Measurements from ENCODE around the gene MOGAT2.
A peak's percentile ranks its signal among the peaks of the same experiment; 100 is the strongest.
"Not testable (repeated sequence)": the region's sequence is repeated elsewhere in the genome, so short reads cannot be mapped to it uniquely, and the experiment has no call there.

The MOGAT2 gene

GRCh38 chr11:75717608-75718418 is at the start of gene MOGAT2:
Gene MOGAT2, plus strand, starts transcription at chr11:75717838. Its CDS starts 51 bp downstream, at chr11:75717889.
- no peak for DNase-seq

- DNase-seq, result peak; percentile 76
Measured at GRCh38 chr11:75668451-75669297, 49.0 kb upstream of the MOGAT2 start, which contains the start of gene MAP6. Gene MAP6, minus strand, starts transcription at chr11:75669038. Its CDS starts 669 bp downstream, at chr11:75668369.

- DNase-seq, result no peak
Measured at GRCh38 chr11:75673977-75674582, 43.6 kb upstream of the MOGAT2 start.

GRCh38 chr11:75677275-75677674 is 40.4 kb upstream of the MOGAT2 start:
- no peak for DNase-seq

GRCh38 chr11:75677909-75678308 is 39.7 kb upstream of the MOGAT2 start:
- DNase-seq, result no peak

- no peak for DNase-seq
Measured at GRCh38 chr11:75678620-75679259, 38.9 kb upstream of the MOGAT2 start.

- DNase-seq, result no peak
Measured at GRCh38 chr11:75679566-75679965, 38.1 kb upstream of the MOGAT2 start.

- DNase-seq, result not testable (repeated sequence)
Measured at GRCh38 chr11:75683856-75684255, 33.8 kb upstream of the MOGAT2 start.

- DNase-seq, result no peak
Measured at GRCh38 chr11:75689863-75690609, 27.6 kb upstream of the MOGAT2 start.

- no peak for DNase-seq
Measured at GRCh38 chr11:75691804-75692203, 25.8 kb upstream of the MOGAT2 start.

- no peak for DNase-seq
Measured at GRCh38 chr11:75697906-75698581, 19.6 kb upstream of the MOGAT2 start.

- DNase-seq, result no peak
Measured at GRCh38 chr11:75700940-75701339, 16.7 kb upstream of the MOGAT2 start.

- no peak for DNase-seq
Measured at GRCh38 chr11:75703695-75704237, 13.9 kb upstream of the MOGAT2 start.

GRCh38 chr11:75705541-75705940 is 12.1 kb upstream of the MOGAT2 start:
- DNase-seq, result no peak

GRCh38 chr11:75706260-75706729 is 11.3 kb upstream of the MOGAT2 start:
- peak; percentile 70 for DNase-seq

GRCh38 chr11:75714211-75714610 is 3.4 kb upstream of the MOGAT2 start:
- DNase-seq, result peak; percentile 75

- DNase-seq, result no peak
Measured at GRCh38 chr11:75715688-75716087, 1.9 kb upstream of the MOGAT2 start.

GRCh38 chr11:75716659-75717058 is 979 bp upstream of the MOGAT2 start:
- no peak for DNase-seq

- no peak for DNase-seq
Measured at GRCh38 chr11:75718419-75719339, 1.0 kb downstream of the MOGAT2 start.

Data from NCI-H345 (cell line).